Measurements from ENCODE around the gene SLC2A4RG. TPM values are rescaled to one million over a fixed set of nuclear protein-coding genes. Genes with fewer than 3 reads are reported as not detected.

Gene SLC2A4RG, protein sequence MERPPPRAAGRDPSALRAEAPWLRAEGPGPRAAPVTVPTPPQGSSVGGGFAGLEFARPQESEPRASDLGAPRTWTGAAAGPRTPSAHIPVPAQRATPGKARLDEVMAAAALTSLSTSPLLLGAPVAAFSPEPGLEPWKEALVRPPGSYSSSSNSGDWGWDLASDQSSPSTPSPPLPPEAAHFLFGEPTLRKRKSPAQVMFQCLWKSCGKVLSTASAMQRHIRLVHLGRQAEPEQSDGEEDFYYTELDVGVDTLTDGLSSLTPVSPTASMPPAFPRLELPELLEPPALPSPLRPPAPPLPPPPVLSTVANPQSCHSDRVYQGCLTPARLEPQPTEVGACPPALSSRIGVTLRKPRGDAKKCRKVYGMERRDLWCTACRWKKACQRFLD
- total RNA-seq: 69.3 and 69.4 TPM in 2 replicates
- 41.7 and 66.5 TPM in 2 replicates for polyA plus RNA-seq
- polyA plus RNA-seq (2011; cell fraction: cytosol; rRNA removed): 25.5 and 38.8 TPM in 2 replicates
- polyA plus RNA-seq (2011; cell fraction: nucleus; rRNA removed): 76.9 and 100 TPM in 2 replicates
- polyA plus RNA-seq (2012): 34.9 and 60.2 TPM in 2 replicates
- polyA minus RNA-seq: 13.1 and 22.9 TPM in 2 replicates
- polyA minus RNA-seq (2011; cell fraction: cytosol; rRNA and poly(A)+ RNA removed): 30.2 TPM
- polyA minus RNA-seq (2011; cell fraction: nucleus; rRNA and poly(A)+ RNA removed): 8.3 and 20.7 TPM in 2 replicates
- percentile 42 among the genes with signal in this experiment for Bru-seq, nascent RNA
- percentile 75 among the genes with signal in this experiment for BruChase-seq, experiment 1, labeled RNA remaining after a 6-hour chase
- percentile 54 among the genes with signal in this experiment for BruChase-seq, experiment 2, labeled RNA remaining after a 2-hour chase
- long read RNA-seq, transcript SLC2A4RG-201 (8 exons, 1,731 nt): major isoform, 21 of 41 reads
- long read RNA-seq, partial matches to known transcripts: 8 of 41 reads
- long read RNA-seq, other reads (novel, unspliced or antisense): 12 of 41 reads

DNA sequence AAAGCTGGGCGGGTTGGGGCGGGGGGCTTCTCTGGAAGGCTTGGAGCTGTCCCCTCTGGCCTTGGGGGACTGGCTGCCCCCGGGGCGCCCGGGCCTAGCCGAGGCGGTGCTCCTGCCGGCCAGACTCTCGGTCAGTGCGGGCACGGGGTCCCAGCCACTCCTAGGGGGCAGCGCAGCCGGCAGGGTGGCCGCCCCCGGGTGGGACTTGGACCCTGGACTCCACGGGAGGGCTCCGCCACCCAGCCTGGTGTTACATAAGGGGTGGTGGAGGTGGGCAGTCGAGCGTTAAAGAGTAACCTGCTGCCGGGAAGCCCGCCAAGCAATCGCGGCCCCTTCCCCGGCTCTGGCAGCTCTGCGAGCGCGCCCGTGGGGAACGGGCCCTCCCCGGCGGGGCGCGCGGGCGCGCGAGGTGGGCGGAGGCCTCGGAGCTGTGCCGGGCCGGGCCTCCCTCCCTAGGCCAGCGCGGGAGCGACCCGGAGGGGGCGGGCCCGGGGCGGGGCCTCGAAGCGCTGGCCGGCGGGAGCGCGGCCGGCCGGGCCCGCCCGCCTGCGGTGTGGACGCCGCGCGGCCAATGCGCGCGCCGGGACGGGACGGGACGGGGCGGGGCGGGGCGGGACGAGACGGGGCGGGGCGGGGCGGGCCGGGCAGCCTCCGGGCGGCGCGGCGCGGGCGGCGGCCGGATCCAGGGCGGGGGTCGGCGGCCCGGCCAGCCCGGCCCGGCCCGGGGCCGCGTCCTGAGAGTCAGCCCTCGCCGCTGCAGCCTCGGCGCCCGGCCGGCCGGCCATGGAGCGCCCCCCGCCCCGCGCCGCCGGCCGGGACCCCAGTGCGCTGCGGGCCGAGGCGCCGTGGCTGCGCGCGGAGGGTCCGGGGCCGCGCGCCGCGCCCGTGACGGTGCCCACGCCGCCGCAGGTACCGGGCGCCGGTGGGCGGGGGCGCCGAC, at the start of gene SLC2A4RG:
Gene SLC2A4RG, plus strand, starts transcription at position 647 of the 940 bp plus-strand sequence. Its CDS starts 137 bp downstream, at position 784.
- no peaks in the 10 kb centered on the region for H3K9me1 ChIP-seq (replicated peaks; ENCODE audit: control insufficient read depth, extremely low read depth, insufficient read depth, low read length)
- H3K27ac ChIP-seq (ENCODE audit: insufficient read depth, low read depth, low read length): no peak within 1 kb of the TSS
- no peaks in the 10 kb centered on the region for H3K9me3 ChIP-seq (replicated peaks; ENCODE audit: control insufficient read depth, insufficient read depth, low read length)
- H4K20me1 ChIP-seq (replicated peaks; ENCODE audit: control insufficient read depth, extremely low read depth, insufficient read depth, low read length): no peaks in the 10 kb centered on the region
- H3K9ac ChIP-seq (replicated peaks; ENCODE audit: extremely low read depth, insufficient read depth, low read length): peak within 1 kb of the TSS; percentile 61
- no peaks in the 10 kb centered on the region for H3K27me3 ChIP-seq (ENCODE audit: control insufficient read depth in 2 of 2, insufficient read depth in 2 of 2, low read length in 2 of 2)
- dilution Hi-C loops (cut with MboI; ENCODE audit: extremely low pct_ligation_motif_present, low sequenced_read_pairs): no loop called here
- DNase-seq (ENCODE audit: low read depth, low spot score): peak; percentile 40
- peak within 1 kb of the TSS; percentile 41 to 72 (median 52) for H3K4me3 ChIP-seq (replicated peaks in 1 of 3; ENCODE audit: insufficient read depth in 1 of 3, low read depth in 1 of 3, low read length in 3 of 3)
- intact Hi-C loops (cut with micrococcal nuclease): loop anchor here (1.0 to 5.0 kb wide), 3 partner anchors 33 to 112 kb away; partner anchors contain the start of genes ARFRP1, GMEB2 and TNFRSF6B
- ChIA-PET POLR2A (no interaction called here), CTCF (interaction anchor here (0.5 to 1.1 kb wide), 3 partner anchors 32 to 235 kb away, joined by 3 to 6 read pairs (median 5); partner anchors contain the start of genes ARFRP1 and ZGPAT)
- peak within 1 kb of the TSS; percentile 76 for H3K4me2 ChIP-seq (ENCODE audit: insufficient read depth, low read length)
- peaks cover 0 to 33% of the 10 kb centered on the region in 2 experiments for H3K36me3 ChIP-seq (ENCODE audit: control insufficient read depth in 2 of 2, extremely low read depth in 1 of 2, insufficient read depth in 2 of 2, low read length in 2 of 2)
- H3K4me1 ChIP-seq (ENCODE audit: control insufficient read depth, extremely low read depth, insufficient read depth, low read length): peaks cover 9% of the 10 kb centered on the region
- H2AFZ ChIP-seq (ENCODE audit: low read depth, low read length): peak within 1 kb of the TSS; percentile 40
- FAIRE-seq: peak; percentile 55
- peak; percentile 30 for TF ChIP-seq POLR2AphosphoS5 (IDR thresholded peaks at IDR 0.05; ENCODE audit: insufficient read depth, low read depth, low read length)
- no peak for TF ChIP-seq GATA2 (IDR thresholded peaks at IDR 0.05; ENCODE audit: insufficient read depth, insufficient read length, low read depth, low read length)
- TF ChIP-seq MYC (IDR thresholded peaks at IDR 0.05; ENCODE audit: low read depth, low read length): no peak
- TF ChIP-seq FOS (IDR thresholded peaks at IDR 0.05; ENCODE audit: borderline replicate concordance, insufficient read depth, low read length): no peak
- TF ChIP-seq, protein P1, sequence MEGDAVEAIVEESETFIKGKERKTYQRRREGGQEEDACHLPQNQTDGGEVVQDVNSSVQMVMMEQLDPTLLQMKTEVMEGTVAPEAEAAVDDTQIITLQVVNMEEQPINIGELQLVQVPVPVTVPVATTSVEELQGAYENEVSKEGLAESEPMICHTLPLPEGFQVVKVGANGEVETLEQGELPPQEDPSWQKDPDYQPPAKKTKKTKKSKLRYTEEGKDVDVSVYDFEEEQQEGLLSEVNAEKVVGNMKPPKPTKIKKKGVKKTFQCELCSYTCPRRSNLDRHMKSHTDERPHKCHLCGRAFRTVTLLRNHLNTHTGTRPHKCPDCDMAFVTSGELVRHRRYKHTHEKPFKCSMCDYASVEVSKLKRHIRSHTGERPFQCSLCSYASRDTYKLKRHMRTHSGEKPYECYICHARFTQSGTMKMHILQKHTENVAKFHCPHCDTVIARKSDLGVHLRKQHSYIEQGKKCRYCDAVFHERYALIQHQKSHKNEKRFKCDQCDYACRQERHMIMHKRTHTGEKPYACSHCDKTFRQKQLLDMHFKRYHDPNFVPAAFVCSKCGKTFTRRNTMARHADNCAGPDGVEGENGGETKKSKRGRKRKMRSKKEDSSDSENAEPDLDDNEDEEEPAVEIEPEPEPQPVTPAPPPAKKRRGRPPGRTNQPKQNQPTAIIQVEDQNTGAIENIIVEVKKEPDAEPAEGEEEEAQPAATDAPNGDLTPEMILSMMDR (IDR thresholded peaks at IDR 0.05; ENCODE audit: extremely low read depth in 1 of 2, insufficient read depth in 1 of 2, low read depth in 1 of 2, low read length in 2 of 2): no peak
- TF ChIP-seq EZH2 (IDR thresholded peaks at IDR 0.05; ENCODE audit: borderline replicate concordance, low read depth, low read length, severe bottlenecking): no peak
- H3K79me2 ChIP-seq (ENCODE audit: control insufficient read depth, insufficient read depth, low read length): no peaks in the 10 kb centered on the region
- BruUV-seq (replicated peaks): no TSS peak
